T-helper 1 cell treated with Interleukin-12 subunit alpha and Interleukin-12 subunit beta and Interleukin-4 antibody, amounts not matched to agents 30 μg/mL and 1 μg/mL, for 36 hours (primary cell): ENCODE results near the gene RAD9A.

Experiments
- H3K27ac Mint-ChIP-seq: one replicate; pipeline ENCODE4 v1.8.0; 2021; ENCODE audit warnings: mild to moderate bottlenecking, mixed read lengths
- H3K27me3 Mint-ChIP-seq: one replicate; pipeline ENCODE4 v1.8.0; 2021; ENCODE audit warnings: low read depth, mixed read lengths
- H3K36me3 Mint-ChIP-seq: one replicate; pipeline ENCODE4 v1.8.0; 2021; ENCODE audit warnings: low read depth, mixed read lengths
- H3K4me1 Mint-ChIP-seq: one replicate; pipeline ENCODE4 v1.8.0; 2021; ENCODE audit warnings: low read depth, mixed read lengths
- H3K4me3 Mint-ChIP-seq: one replicate; pipeline ENCODE4 v1.8.0; 2021; ENCODE audit warnings: mild to moderate bottlenecking, moderate library complexity, mixed read lengths
- H3K9me3 Mint-ChIP-seq: one replicate; pipeline ENCODE4 v1.8.0; 2021; ENCODE audit warnings: mixed read lengths

Gene RAD9A

GRCh38 chr11:67412495-67413179, 20.9 kb downstream of the RAD9A start:
- H3K4me3 Mint-ChIP-seq, result no peak overlapping the region
- H3K27ac Mint-ChIP-seq, result no peak overlapping the region
- no peaks in the 10 kb centered on the region for H3K9me3 Mint-ChIP-seq
- peaks cover 16% of the 10 kb centered on the region for H3K27me3 Mint-ChIP-seq
- H3K36me3 Mint-ChIP-seq, result peaks cover 21% of the 10 kb centered on the region
- peaks cover 51% of the 10 kb centered on the region for H3K4me1 Mint-ChIP-seq

GRCh38 chr11:67413266-67413849, 21.6 kb downstream of the RAD9A start:
- no peak overlapping the region for H3K4me3 Mint-ChIP-seq
- no peaks in the 10 kb centered on the region for H3K9me3 Mint-ChIP-seq
- peak overlapping the region; percentile 38 for H3K27ac Mint-ChIP-seq
- peaks cover 15% of the 10 kb centered on the region for H3K36me3 Mint-ChIP-seq
- peaks cover 16% of the 10 kb centered on the region for H3K27me3 Mint-ChIP-seq
- peaks cover 44% of the 10 kb centered on the region for H3K4me1 Mint-ChIP-seq

GRCh38 chr11:67415501-67416304, 23.9 kb downstream of the RAD9A start, which contains the start of gene CARNS1:
CARNS1 (plus strand) TSS chr11:67415678; CDS start chr11:67416200, 522 bp downstream.
- Mint-ChIP-seq H3K4me3 (peak within 1 kb of the TSS; percentile 51), H3K36me3 (peaks cover 3% of the 10 kb centered on the region), H3K4me1 (peaks cover 35% of the 10 kb centered on the region), H3K27ac (no peak within 1 kb of the TSS), H3K9me3 (no peaks in the 10 kb centered on the region), H3K27me3 (peaks cover 21% of the 10 kb centered on the region)

GRCh38 chr11:67416416-67417335, 24.9 kb downstream of the RAD9A start:
- Mint-ChIP-seq H3K4me3 (peak overlapping the region; percentile 54), H3K27me3 (peaks cover 21% of the 10 kb centered on the region), H3K9me3 (no peaks in the 10 kb centered on the region), H3K27ac (no peak overlapping the region), H3K4me1 (peaks cover 33% of the 10 kb centered on the region), H3K36me3 (peaks cover 3% of the 10 kb centered on the region)

GRCh38 chr11:67417425-67417824, 25.6 kb downstream of the RAD9A start:
- Mint-ChIP-seq H3K36me3 (peaks cover 3% of the 10 kb centered on the region), H3K4me1 (peaks cover 25% of the 10 kb centered on the region), H3K27ac (no peak overlapping the region), H3K4me3 (no peak overlapping the region), H3K9me3 (no peaks in the 10 kb centered on the region), H3K27me3 (peaks cover 21% of the 10 kb centered on the region)

- peaks cover 16% of the 10 kb centered on the region for H3K4me1 Mint-ChIP-seq
- H3K4me3 Mint-ChIP-seq, result peak overlapping the region; percentile 5
- H3K27ac Mint-ChIP-seq, result no peak overlapping the region
- H3K36me3 Mint-ChIP-seq, result no peaks in the 10 kb centered on the region
- H3K27me3 Mint-ChIP-seq, result peaks cover 15% of the 10 kb centered on the region
- no peaks in the 10 kb centered on the region for H3K9me3 Mint-ChIP-seq
These were observed 26.9 kb downstream of the RAD9A start for GRCh38 chr11:67418476-67419281.

- Mint-ChIP-seq H3K4me3 (peak overlapping the region; percentile 72), H3K36me3 (no peaks in the 10 kb centered on the region), H3K27ac (no peak overlapping the region), H3K9me3 (no peaks in the 10 kb centered on the region), H3K4me1 (peaks cover 16% of the 10 kb centered on the region), H3K27me3 (peaks cover 15% of the 10 kb centered on the region)
These were observed 27.7 kb downstream of the RAD9A start for GRCh38 chr11:67419325-67420049.

DNA sequence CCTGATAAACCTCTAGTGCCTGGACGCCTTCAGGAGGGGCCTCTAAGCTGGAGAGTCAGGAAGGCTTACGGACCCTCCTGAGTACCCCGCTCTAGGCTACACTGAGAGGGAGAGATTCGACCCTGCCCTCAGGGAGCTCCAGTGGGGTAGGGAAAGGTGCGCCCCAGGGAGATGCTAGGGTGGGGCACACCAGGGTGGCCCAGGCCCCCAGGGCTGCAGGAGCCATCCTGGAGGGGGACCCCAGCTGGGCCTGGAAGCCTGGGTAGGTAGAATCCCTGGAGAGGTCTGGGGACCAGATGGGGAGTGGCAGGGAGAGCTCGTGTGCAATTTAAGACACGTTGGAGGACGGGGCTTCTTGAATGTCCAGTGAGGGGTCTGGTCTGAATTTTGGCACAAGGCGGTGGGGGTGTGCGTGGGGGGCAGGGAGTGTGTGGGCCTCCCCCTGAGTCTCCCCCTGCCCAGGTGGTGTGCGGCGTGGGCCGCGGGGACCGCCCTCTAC, 28.4 kb downstream of the RAD9A start:
- no peaks in the 10 kb centered on the region for H3K36me3 Mint-ChIP-seq
- no peaks in the 10 kb centered on the region for H3K9me3 Mint-ChIP-seq
- peak overlapping the region; percentile 72 for H3K4me3 Mint-ChIP-seq
- H3K4me1 Mint-ChIP-seq, result peaks cover 13% of the 10 kb centered on the region
- H3K27me3 Mint-ChIP-seq, result peaks cover 15% of the 10 kb centered on the region
- no peak overlapping the region for H3K27ac Mint-ChIP-seq

GRCh38 chr11:67420646-67421429, 29.1 kb downstream of the RAD9A start:
- Mint-ChIP-seq H3K9me3 (no peaks in the 10 kb centered on the region), H3K27ac (peak overlapping the region; percentile 55), H3K36me3 (no peaks in the 10 kb centered on the region), H3K27me3 (peaks cover 15% of the 10 kb centered on the region), H3K4me3 (peak overlapping the region; percentile 71), H3K4me1 (peaks cover 16% of the 10 kb centered on the region)

DNA sequence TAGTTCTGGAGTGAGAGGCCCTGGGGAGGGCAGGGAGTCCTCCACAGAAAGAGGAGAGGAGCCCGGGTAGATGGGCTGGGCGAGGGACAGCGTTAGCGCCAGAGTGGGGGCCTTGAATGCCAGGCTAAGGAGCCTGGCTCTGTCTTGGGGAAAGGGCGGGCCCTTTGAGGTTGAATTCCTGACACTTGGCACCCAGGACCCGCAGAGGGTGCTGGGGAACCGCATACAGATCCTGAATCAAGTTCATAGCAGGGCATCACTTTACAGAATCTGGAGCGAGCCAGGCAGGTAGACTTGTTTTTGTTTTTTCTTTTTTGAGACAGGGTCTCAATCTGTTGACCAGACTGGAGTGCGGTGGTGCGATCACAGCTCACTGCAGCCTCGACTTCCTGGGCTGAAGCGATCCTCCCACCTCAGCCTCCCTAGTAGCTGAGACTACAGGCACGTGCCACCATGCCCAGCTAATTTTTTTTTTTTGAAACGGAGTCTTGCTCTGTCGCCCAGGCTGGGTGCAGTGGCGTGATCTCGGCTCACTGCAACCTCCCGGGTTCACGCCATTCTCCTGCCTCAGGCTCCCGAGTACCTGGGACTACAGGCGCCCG, 29.7 kb downstream of the RAD9A start:
- H3K4me3 Mint-ChIP-seq, result peak overlapping the region; percentile 71
- no peaks in the 10 kb centered on the region for H3K36me3 Mint-ChIP-seq
- peak overlapping the region; percentile 55 for H3K27ac Mint-ChIP-seq
- H3K9me3 Mint-ChIP-seq, result no peaks in the 10 kb centered on the region
- H3K27me3 Mint-ChIP-seq, result peaks cover 8% of the 10 kb centered on the region
- peaks cover 12% of the 10 kb centered on the region for H3K4me1 Mint-ChIP-seq

GRCh38 chr11:67422891-67423290, 31.1 kb downstream of the RAD9A start:
- H3K27me3 Mint-ChIP-seq, result peaks cover 5% of the 10 kb centered on the region
- peak overlapping the region; percentile 6 for H3K4me3 Mint-ChIP-seq
- peaks cover 3% of the 10 kb centered on the region for H3K36me3 Mint-ChIP-seq
- no peaks in the 10 kb centered on the region for H3K9me3 Mint-ChIP-seq
- H3K27ac Mint-ChIP-seq, result no peak overlapping the region
- H3K4me1 Mint-ChIP-seq, result peaks cover 16% of the 10 kb centered on the region

GRCh38 chr11:67423466-67423865, 31.7 kb downstream of the RAD9A start:
- Mint-ChIP-seq H3K36me3 (peaks cover 3% of the 10 kb centered on the region), H3K4me1 (peaks cover 17% of the 10 kb centered on the region), H3K27ac (no peak overlapping the region), H3K9me3 (no peaks in the 10 kb centered on the region), H3K27me3 (peaks cover 5% of the 10 kb centered on the region), H3K4me3 (no peak overlapping the region)
